ENCODE results near the gene TMA7B. TPM values are rescaled to one million over a fixed set of nuclear protein-coding genes. Genes with fewer than 3 reads are reported as not detected.

TMA7B gene
- total RNA-seq, 3 donors from 2014 or later (not counting 1 experiment from before 2014, with no cell fraction given), result 2.6 to 8.7 (median 6.7) TPM

GRCh38 chr22:39997939-39998726, 37.9 kb downstream of the TMA7B start:
- DNase-seq, result no peak
- Mint-ChIP-seq H3K4me3 (no peak overlapping the region), H3K36me3 (no peaks in the 10 kb centered on the region), H3K9me3 (no peaks in the 10 kb centered on the region), H3K27me3 (ENCODE audit: low read depth in 2 of 2) (peaks cover 20 to 32% of the 10 kb centered on the region in 2 donors), H3K4me1 (peaks cover 7 to 9% of the 10 kb centered on the region in 2 donors), H3K27ac (no peak overlapping the region)
- ATAC-seq, result no peak
- intact Hi-C loops (cut with micrococcal nuclease), result no loop called here
- peaks cover 9% of the 10 kb centered on the region for H3K4me1 ChIP-seq (ENCODE audit: control insufficient read depth, insufficient read depth, low read length)
- no peak overlapping the region for H3K27ac ChIP-seq (ENCODE audit: low read length)
- H3K4me3 ChIP-seq (ENCODE audit: low read length), result no peak overlapping the region
- peaks cover 12% of the 10 kb centered on the region for H3K27me3 ChIP-seq (ENCODE audit: control insufficient read depth, insufficient read depth, low read length)
- H3K36me3 ChIP-seq (ENCODE audit: control insufficient read depth, insufficient read depth, low read length), result no peaks in the 10 kb centered on the region
- 93% methylated on average over 10 of the region's 11 CpGs for WGBS (ENCODE audit: insufficient coverage)
- TF ChIP-seq, protein P1, sequence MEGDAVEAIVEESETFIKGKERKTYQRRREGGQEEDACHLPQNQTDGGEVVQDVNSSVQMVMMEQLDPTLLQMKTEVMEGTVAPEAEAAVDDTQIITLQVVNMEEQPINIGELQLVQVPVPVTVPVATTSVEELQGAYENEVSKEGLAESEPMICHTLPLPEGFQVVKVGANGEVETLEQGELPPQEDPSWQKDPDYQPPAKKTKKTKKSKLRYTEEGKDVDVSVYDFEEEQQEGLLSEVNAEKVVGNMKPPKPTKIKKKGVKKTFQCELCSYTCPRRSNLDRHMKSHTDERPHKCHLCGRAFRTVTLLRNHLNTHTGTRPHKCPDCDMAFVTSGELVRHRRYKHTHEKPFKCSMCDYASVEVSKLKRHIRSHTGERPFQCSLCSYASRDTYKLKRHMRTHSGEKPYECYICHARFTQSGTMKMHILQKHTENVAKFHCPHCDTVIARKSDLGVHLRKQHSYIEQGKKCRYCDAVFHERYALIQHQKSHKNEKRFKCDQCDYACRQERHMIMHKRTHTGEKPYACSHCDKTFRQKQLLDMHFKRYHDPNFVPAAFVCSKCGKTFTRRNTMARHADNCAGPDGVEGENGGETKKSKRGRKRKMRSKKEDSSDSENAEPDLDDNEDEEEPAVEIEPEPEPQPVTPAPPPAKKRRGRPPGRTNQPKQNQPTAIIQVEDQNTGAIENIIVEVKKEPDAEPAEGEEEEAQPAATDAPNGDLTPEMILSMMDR (IDR thresholded peaks at IDR 0.05), result no peak
- no peaks in the 10 kb centered on the region for H3K9me3 ChIP-seq (ENCODE audit: control insufficient read depth, insufficient read depth, low read length)

DNA sequence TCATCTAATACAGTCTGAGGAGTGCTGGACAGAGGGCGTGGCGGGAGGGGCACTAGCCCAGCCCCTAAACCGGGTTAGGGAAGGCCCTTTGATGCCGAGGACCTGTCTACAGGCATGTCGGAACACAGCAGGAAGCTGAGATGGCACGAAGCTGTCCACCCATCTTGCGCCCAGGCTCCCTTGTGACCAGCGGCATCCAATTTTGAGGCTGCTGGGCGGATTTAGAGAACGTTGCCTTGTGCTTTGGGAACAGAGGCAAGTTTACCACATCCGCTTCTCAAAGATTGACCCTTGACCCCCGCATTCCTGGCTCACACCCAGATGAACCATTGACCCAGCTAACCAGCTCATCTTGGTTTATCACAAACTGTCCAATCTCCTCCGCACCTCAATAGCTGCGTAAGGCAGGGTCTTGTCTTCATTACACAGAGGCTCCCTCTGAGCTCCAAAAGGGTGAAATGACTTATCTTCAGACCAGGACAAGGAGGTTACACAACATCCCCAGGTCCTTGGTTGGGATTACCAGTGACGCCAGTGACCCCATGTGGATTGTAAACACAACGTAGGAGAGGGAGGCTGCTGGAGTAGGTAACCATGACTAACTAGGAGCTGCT, 39.1 kb downstream of the TMA7B start:
- H3K27me3 Mint-ChIP-seq (ENCODE audit: low read depth in 2 of 2), result peaks cover 12 to 20% of the 10 kb centered on the region in 2 donors
- H3K4me3 Mint-ChIP-seq, result no peak overlapping the region
- Histone ChIP-seq H3K4me1 (ENCODE audit: control insufficient read depth, insufficient read depth, low read length) (peaks cover 6% of the 10 kb centered on the region), H3K27me3 (ENCODE audit: control insufficient read depth, insufficient read depth, low read length) (peaks cover 7% of the 10 kb centered on the region), H3K9me3 (ENCODE audit: control insufficient read depth, insufficient read depth, low read length) (no peaks in the 10 kb centered on the region), H3K27ac (ENCODE audit: low read length) (no peak overlapping the region), H3K36me3 (ENCODE audit: control insufficient read depth, insufficient read depth, low read length) (no peaks in the 10 kb centered on the region), H3K4me3 (ENCODE audit: low read length) (no peak overlapping the region)
- H3K9me3 Mint-ChIP-seq, result no peaks in the 10 kb centered on the region
- H3K27ac Mint-ChIP-seq, result no peak overlapping the region
- H3K4me1 Mint-ChIP-seq, result peaks cover 1% of the 10 kb centered on the region in 2 donors
- TF ChIP-seq, protein P1 (IDR thresholded peaks at IDR 0.05), result no peak
- no peak for ATAC-seq
- WGBS (ENCODE audit: insufficient coverage), result 91% methylated on average over 16 of the region's 16 CpGs
- no peaks in the 10 kb centered on the region for H3K36me3 Mint-ChIP-seq
- DNase-seq, result no peak
- intact Hi-C loops (cut with micrococcal nuclease), result no loop called here

GRCh38 chr22:40000171-40000570, 40.0 kb downstream of the TMA7B start:
- DNase-seq (no peak), ATAC-seq (no peak)
- H3K9me3 Mint-ChIP-seq, result no peaks in the 10 kb centered on the region
- no peaks in the 10 kb centered on the region for H3K4me1 Mint-ChIP-seq
- H3K36me3 Mint-ChIP-seq, result no peaks in the 10 kb centered on the region
- Histone ChIP-seq H3K27me3 (ENCODE audit: control insufficient read depth, insufficient read depth, low read length) (peaks cover 5% of the 10 kb centered on the region), H3K36me3 (ENCODE audit: control insufficient read depth, insufficient read depth, low read length) (no peaks in the 10 kb centered on the region), H3K9me3 (ENCODE audit: control insufficient read depth, insufficient read depth, low read length) (no peaks in the 10 kb centered on the region), H3K4me3 (ENCODE audit: low read length) (no peak overlapping the region), H3K4me1 (ENCODE audit: control insufficient read depth, insufficient read depth, low read length) (peaks cover 2% of the 10 kb centered on the region), H3K27ac (ENCODE audit: low read length) (no peak overlapping the region)
- no peak overlapping the region for H3K4me3 Mint-ChIP-seq
- intact Hi-C loops (cut with micrococcal nuclease), result no loop called here
- H3K27ac Mint-ChIP-seq, result no peak overlapping the region
- TF ChIP-seq, protein P1 (IDR thresholded peaks at IDR 0.05), result no peak
- WGBS (ENCODE audit: insufficient coverage), result 88% methylated on average over 5 of the region's 5 CpGs
- peaks cover 15 to 25% of the 10 kb centered on the region in 2 donors for H3K27me3 Mint-ChIP-seq (ENCODE audit: low read depth in 2 of 2)

Measured in natural killer cell (primary cell).